Neural crest cell (in vitro differentiated cells): ENCODE data around the gene CCL2. TPM values are rescaled to one million over a fixed set of nuclear protein-coding genes. Genes with fewer than 3 reads are reported as not detected.

Experiments used
- DNase-seq: peaks from one replicate; pipeline ENCODE4 v3.0.0; 2021; ENCODE audit warnings: low read depth, mixed read lengths, low spot score
- H3K27ac Mint-ChIP-seq: one replicate; pipeline ENCODE4 v1.8.0; 2021; ENCODE audit warnings: mild to moderate bottlenecking, mixed read lengths; ENCODE audit not compliant: unreplicated experiment
- H3K27me3 Mint-ChIP-seq: 2 replicates; pipeline ENCODE4 v1.8.0; 2021; ENCODE audit warnings: low read depth, mild to moderate bottlenecking, mixed read lengths
- H3K36me3 Mint-ChIP-seq: 2 replicates; pipeline ENCODE4 v1.8.0; 2021; ENCODE audit warnings: low read depth, mild to moderate bottlenecking, mixed read lengths
- H3K4me1 Mint-ChIP-seq: 2 replicates; pipeline ENCODE4 v1.8.0; 2021; ENCODE audit warnings: mixed read lengths
- H3K4me3 Mint-ChIP-seq: one replicate; pipeline ENCODE4 v1.8.0; 2021; ENCODE audit warnings: mild to moderate bottlenecking, mixed read lengths
- H3K9me3 Mint-ChIP-seq: 2 replicates; pipeline ENCODE4 v1.8.0; 2021; ENCODE audit warnings: mixed read lengths
- total RNA-seq: library from RNA; stranded (reverse); gene quantifications from 2 replicates; pipeline ENCODE4 v1.2.1, GENCODE V29; 2021
- TF ChIP-seq, protein P1 (sequence below): fragments of 200-600 bp; sonication (generic); conservative IDR thresholded peaks from 2 replicates; pipeline ENCODE4 v1.5.0; 2021; ENCODE audit warnings: antibody characterized with exemption, mild to moderate bottlenecking

The CCL2 gene
- total RNA-seq, 1 donor from 2014 or later = 3.5 TPM

DNA sequence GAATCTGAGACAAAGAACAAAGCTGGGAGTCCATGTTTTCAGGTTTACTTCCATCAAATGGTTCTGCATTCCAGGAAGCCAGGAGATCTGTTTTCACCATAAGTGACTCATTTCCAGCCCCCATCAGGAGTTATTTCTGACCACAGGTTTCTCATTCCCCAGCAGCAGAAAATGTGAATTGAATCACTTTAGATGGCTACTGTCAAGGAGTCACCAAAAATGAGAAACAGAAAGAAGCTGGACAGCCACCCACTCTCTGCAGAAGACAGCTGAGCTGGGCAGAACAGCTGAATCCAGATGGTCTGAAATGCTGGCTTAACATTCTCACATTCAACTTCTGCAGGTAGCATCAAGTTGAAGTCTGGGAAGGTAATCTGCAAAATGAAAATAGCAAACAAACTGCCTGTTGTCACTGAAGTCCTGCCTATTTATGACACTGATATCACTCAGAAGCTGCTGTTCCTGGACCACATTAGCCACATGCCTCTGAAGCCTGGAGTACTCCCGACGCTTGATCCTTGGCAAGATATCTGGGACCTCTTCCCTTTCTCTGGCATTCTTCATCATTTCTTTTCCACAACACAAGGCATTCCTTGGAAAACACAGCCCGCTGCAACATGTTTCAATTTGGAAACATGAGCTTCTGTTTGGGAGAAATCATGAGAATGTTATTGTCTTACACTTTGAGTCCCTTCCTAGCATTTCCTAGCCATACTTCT, 45.7 kb downstream of the CCL2 start:
- Mint-ChIP-seq H3K4me1 (peaks cover 6% of the 10 kb centered on the region), H3K27ac (no peak overlapping the region)
- TF ChIP-seq, protein P1, sequence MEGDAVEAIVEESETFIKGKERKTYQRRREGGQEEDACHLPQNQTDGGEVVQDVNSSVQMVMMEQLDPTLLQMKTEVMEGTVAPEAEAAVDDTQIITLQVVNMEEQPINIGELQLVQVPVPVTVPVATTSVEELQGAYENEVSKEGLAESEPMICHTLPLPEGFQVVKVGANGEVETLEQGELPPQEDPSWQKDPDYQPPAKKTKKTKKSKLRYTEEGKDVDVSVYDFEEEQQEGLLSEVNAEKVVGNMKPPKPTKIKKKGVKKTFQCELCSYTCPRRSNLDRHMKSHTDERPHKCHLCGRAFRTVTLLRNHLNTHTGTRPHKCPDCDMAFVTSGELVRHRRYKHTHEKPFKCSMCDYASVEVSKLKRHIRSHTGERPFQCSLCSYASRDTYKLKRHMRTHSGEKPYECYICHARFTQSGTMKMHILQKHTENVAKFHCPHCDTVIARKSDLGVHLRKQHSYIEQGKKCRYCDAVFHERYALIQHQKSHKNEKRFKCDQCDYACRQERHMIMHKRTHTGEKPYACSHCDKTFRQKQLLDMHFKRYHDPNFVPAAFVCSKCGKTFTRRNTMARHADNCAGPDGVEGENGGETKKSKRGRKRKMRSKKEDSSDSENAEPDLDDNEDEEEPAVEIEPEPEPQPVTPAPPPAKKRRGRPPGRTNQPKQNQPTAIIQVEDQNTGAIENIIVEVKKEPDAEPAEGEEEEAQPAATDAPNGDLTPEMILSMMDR = no peak

DNA sequence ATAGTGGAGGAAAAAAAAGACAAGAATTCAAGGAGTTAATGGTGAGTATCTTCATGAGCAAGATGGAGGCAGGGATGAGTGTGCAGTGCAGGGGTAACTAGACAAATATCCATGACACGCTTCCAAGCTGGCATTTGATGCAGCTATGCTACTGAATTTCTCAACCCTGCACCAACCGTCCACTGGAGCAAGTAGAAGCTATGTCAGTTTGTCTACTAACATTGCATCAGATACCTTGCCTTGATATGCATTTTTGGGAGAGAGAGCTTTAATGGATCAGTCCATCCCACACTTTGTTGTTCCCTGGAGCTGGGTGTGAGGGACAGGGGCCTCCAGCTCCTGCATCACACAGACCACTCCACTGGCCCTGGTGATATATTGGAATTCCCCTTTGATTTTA, 46.9 kb downstream of the CCL2 start:
- TF ChIP-seq, protein P1 = no peak
- no peak for DNase-seq
- H3K27ac Mint-ChIP-seq = no peak overlapping the region
- peaks cover 18% of the 10 kb centered on the region for H3K27me3 Mint-ChIP-seq
- no peak overlapping the region for H3K4me3 Mint-ChIP-seq
- no peaks in the 10 kb centered on the region for H3K36me3 Mint-ChIP-seq
- H3K9me3 Mint-ChIP-seq = no peaks in the 10 kb centered on the region
- peaks cover 6% of the 10 kb centered on the region for H3K4me1 Mint-ChIP-seq

More for the DNA sequence above, 45.7 kb downstream of the CCL2 start:
- Mint-ChIP-seq H3K4me3 (no peak overlapping the region), H3K9me3 (no peaks in the 10 kb centered on the region), H3K36me3 (no peaks in the 10 kb centered on the region), H3K27me3 (peaks cover 16% of the 10 kb centered on the region)
- no peak for DNase-seq

DNA sequence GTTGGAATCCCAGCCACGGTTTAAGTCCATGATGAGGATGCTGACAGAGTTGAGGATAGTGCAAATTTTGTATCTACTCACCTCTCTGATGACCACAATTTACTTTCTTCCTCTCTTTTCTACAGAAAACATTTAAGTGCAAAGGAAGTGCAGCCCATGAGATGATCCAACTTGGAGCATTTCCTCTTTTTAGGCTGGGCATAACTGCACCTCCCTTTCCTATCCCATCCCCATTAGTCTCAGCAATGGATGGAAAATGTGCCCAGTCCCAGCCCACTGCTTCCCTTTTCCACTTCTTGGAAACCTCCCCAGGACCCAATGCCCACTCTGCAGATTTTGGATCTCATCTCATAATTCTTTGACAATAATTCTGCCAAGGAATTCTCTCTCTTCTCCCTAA, 47.6 kb downstream of the CCL2 start:
- H3K27ac Mint-ChIP-seq = no peak overlapping the region
- DNase-seq = no peak
- H3K27me3 Mint-ChIP-seq = peaks cover 23% of the 10 kb centered on the region
- no peaks in the 10 kb centered on the region for H3K9me3 Mint-ChIP-seq
- H3K4me3 Mint-ChIP-seq = no peak overlapping the region
- no peaks in the 10 kb centered on the region for H3K36me3 Mint-ChIP-seq
- peaks cover 6% of the 10 kb centered on the region for H3K4me1 Mint-ChIP-seq
- TF ChIP-seq, protein P1 = no peak

DNA sequence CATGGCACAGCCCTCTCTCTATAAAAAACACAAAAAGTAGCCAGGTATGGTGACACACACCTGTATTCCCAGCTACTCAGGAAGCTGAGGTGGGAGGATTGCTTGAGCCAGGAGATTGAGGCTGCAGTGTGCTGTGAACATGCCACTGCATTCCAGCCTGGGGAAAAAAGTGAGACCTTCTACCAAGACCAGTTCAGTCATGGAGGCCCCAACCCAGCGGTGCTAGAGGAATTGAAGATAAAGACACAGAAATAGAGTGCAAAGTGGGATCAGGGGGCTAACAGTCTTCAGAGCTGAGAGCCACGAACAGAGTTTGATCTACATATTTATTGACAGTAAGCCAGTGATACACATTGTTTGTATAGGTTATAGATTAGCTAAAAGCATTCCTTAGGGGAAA, 48.5 kb downstream of the CCL2 start:
- TF ChIP-seq, protein P1 = no peak
- DNase-seq = no peak
- no peaks in the 10 kb centered on the region for H3K9me3 Mint-ChIP-seq
- H3K27me3 Mint-ChIP-seq = peaks cover 25% of the 10 kb centered on the region
- H3K36me3 Mint-ChIP-seq = no peaks in the 10 kb centered on the region
- H3K4me3 Mint-ChIP-seq = no peak overlapping the region
- no peak overlapping the region for H3K27ac Mint-ChIP-seq
- peaks cover under 1% of the 10 kb centered on the region for H3K4me1 Mint-ChIP-seq

DNA sequence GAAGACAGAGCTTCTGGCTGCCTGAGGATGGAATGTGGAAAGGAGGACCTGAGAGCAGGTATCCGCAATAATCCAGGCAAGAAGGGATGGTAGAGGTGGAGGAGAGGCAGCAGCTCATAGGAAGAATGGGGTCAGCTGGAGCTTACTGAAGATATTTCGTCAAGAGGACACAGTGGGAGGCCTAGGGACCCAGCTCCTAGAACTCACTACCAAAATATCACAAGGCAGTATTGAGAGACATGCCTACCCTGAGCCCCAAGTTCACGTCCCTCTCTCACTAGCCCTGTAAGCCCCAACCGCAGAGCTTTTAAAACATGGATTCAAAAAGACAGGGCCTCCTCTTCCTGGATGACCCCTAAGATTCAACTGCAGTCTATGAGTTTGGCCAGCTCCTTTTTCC, 50.0 kb downstream of the CCL2 start:
- Mint-ChIP-seq H3K4me3 (no peak overlapping the region), H3K27ac (no peak overlapping the region), H3K4me1 (no peaks in the 10 kb centered on the region), H3K36me3 (no peaks in the 10 kb centered on the region), H3K27me3 (peaks cover 23% of the 10 kb centered on the region), H3K9me3 (no peaks in the 10 kb centered on the region)
- TF ChIP-seq, protein P1 = no peak
- DNase-seq = no peak
